ENCODE results near the gene RAPGEF5.
A peak's percentile ranks its signal among the peaks of the same experiment; 100 is the strongest.

The RAPGEF5 gene

DNA sequence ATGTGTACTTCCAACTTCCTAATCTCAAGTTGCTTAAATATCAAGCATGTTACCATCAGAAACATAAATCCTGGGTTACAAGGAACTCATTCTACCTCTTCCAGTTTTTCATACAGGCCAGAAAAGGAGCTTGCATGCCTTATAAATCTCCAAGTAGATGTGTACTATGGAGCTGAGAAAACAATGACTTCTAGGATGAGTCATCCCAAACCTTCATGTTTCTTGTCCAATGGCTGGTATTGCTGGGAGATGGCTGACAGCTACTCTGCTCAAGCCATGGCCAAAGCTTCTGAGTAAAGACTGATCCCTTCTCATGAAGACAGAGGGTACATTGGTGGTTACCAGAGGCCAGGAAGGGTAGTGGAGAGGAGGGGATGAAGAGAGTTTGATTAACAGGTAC is 8.6 kb downstream of the RAPGEF5 start:
- FAIRE-seq = no peak

DNA sequence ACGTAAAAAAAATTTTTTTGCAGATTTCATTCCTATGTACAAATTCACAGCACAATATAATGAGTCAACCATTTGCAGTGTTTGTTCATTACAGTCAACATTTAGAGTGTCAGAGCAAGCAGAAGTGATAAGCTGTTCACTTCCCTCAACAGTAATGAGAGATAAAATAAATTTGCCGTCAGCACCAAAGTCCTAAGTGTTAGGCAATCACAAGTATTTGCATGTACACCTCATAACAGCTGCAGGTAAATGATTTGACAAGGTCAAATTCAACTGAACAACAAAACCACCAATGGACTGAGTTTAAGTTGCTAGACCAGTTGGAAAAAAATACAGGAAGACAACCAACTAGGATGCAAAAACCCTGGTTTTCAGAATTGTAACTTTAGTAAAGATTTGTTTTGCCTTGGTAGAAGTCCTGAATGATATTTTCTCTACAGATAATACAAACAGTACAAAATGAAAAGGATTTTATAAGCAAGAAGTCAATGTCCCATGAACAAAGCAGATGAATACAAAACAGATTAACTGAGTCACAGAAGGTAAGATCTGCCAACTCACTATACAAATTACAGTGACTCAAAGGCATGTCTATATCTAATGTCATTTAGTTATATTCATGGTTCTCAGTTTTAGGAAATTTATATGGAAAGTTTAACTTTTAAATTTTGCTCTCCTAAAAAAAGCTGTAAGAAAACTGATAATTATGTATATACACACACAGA is 10.4 kb downstream of the RAPGEF5 start:
- peak; percentile 10 for FAIRE-seq

DNA sequence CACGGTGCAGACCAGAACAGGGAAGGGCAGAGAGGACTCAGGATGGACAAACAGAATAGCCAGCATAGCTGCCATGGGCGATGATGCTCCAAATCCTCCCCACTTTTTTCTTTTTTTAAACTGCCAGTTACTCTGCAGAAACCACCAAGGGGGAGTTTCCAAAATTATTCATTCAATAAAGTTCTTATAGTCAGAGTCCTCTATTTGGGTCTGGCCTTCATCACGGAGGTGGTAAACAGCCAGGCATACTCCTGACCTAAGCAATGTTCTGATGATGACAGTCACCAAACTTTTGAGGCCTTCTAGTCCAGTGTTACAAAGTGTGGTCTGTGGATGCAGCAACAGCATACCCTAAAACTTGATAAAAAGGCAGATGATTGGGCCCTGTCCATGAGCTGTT is 12.3 kb downstream of the RAPGEF5 start:
- FAIRE-seq = no peak

DNA sequence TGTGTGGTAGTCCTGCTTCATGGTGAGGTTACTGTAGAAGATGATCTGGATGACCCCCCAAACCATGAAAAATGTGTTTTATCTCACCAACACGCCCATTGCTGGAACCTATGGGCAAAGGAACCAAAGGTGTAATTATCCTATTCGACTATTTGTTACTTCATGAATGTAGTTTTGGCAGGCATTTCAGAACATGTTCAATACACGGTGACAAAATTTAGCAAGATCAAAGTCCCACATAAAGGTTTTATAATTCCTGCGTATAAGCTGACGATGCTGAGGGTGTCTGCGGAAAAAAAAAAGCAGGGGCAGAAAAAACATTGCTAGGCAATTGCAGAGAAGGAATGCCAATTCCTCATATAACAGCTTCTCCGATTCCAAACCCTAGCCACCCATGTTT is 13.3 kb downstream of the RAPGEF5 start:
- no peak for FAIRE-seq

DNA sequence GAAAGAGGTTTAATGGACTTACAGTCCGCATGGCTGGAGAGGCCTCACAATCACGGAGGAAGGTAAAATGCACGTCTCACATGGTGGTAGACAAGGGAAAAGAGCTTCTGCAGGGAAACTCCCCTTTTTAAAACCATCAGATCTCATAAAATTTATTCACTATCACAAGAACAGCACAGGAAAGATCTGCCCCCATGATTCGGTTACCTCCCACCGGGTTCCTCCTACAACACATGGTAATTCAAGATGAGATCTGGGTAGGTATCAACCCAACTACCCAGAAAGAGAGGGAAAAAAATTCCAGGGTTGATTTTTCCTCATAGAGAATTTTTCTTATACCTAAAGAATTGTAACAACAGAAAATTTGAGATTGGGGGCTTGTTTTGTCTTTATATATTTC is 13.9 kb downstream of the RAPGEF5 start:
- FAIRE-seq = no peak

DNA sequence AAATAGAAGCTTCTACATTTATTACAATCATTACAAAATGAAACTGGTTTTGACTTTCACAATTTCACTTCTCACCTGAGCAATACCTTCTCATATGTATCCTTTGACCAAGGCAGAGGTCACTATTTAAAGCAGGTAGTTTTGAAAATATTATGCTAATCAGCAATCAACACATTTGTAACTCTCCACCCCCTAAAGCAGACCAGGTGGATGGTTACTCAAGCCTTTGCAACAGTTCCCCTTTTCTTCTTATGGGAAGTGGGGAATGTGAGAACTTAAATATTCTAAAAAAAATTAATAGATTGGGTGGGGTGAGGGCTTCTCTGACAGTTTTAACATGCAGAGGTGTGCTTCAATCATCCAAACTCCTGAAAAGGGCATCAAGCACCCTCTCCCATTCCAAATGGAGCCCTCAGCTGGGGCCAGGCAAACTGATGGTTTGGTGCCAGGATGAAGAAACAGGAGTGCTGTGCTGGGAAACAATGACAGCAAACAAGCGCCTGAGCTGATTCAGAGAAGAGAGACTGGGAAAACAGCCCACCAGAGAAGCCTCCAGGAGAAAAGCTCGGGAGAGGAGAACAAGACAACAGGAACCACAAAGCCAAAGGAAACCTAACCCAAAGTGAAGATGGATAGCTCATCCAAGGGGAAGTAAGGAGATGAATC is 17.1 kb downstream of the RAPGEF5 start:
- no peak for FAIRE-seq

DNA sequence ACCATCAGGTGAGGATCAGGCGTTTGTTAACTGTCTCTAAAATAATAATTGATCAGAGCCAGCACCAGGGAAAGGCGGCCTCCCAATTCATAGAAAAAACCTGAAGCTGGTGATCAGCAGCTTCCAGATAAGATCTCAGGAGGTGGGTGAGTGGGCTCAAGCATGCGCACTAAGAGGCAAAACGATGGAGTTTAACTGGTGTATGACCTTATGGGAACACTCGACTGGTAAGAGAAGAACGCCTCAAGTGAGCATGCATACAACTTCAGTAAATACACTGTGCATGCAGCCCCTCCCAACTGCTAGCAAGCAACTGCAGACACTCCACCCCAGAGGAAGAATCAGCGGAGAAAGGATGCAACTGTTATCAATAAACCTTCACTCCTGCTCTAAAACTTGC is 18.1 kb downstream of the RAPGEF5 start:
- FAIRE-seq = no peak

DNA sequence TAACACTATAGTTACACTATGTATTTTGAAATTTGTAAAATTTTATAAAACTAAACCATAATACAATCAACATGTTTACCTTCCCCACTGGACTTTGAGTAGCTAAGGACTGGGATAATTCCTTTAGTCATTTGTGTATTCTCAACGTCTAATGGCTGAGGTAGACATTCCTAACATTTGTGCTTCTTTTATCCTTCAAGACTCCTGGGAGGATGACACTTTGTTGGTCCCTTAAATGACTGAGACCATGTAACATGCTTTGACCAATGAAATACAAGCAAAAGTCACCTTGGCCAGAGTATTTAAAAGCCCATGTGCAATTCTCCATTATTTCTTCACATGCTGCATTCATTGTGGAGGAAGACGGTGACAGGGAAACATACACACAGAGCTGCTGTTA is 18.5 kb downstream of the RAPGEF5 start:
- no peak for FAIRE-seq

DNA sequence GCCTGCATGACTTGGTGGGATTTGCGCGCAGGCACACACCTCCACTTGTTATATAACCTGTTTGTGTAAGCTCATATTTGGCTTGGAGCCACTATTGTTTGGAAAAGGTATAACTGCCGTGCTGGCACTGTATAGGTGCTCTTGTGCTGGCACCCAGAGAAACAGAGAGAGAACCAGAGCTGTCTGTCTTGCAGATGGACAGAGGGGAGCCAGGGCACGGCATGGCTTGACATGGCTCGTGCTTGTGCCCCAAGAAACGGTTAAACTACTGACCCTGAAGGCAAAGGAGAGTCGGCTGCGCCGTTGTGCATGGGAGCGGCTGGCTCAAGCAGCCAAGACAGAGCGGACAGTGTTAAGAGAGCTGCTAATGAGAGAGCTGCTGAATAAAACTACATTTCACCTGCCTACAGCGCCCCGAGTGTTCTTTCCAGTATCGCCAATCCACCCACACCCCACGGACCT is 23.2 kb downstream of the RAPGEF5 start:
- FAIRE-seq = no peak

DNA sequence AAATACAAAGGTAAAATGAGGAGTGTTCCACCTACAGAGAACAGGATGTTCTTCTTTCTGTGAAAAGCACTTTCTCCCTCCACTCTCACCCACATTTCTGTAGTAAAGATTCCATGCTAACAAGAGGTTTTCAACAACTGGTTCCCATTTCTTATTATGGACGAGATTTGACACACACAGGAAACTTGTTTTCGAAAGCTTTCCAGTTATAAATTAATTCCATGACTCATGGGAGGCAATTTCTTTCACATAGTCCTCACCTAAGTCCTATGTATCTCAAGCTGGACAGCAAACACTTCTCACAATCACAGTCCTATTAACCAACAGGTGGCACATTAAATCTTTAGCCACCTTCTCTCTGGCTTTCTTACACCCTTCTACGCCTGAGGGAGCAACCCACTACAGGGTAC is 24.5 kb downstream of the RAPGEF5 start:
- no peak for FAIRE-seq

DNA sequence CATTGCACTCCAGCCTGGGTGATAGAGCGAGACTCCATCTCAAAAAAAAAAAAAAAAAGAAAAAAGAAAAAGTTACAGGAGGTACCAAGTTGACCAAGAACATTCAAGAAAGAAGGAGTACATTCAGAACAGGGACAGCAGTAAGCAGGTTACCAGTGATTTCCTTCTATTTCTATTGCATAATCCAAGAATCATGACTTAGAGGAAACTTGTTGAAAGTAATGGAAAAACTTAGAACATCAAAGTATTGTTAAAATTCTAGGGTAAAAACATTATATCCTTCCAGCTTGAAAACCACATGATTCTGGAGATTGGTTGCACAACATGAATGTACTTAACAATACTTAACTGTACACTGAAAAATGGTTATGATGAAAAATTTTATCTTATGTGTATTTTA is 25.2 kb downstream of the RAPGEF5 start:
- peak; percentile 53 for FAIRE-seq

DNA sequence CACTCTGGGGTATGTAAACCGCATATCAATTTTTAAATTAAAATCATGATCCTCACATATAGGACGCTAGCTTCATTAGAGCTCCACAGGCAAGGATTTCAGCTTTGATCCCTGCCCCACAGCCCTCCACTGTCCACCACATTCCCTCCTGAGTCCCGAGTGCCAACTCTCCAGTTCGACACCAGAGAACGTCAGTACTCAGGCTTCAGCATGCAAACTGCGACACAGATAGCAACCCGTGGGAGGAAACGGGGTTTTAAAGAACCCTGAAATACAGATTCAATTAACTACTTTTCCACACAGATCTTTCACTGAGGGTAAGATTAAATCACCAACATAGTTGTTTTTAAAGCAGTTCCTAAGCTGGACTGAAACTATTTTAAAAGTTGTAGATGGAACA is 26.1 kb downstream of the RAPGEF5 start:
- no peak for FAIRE-seq

DNA sequence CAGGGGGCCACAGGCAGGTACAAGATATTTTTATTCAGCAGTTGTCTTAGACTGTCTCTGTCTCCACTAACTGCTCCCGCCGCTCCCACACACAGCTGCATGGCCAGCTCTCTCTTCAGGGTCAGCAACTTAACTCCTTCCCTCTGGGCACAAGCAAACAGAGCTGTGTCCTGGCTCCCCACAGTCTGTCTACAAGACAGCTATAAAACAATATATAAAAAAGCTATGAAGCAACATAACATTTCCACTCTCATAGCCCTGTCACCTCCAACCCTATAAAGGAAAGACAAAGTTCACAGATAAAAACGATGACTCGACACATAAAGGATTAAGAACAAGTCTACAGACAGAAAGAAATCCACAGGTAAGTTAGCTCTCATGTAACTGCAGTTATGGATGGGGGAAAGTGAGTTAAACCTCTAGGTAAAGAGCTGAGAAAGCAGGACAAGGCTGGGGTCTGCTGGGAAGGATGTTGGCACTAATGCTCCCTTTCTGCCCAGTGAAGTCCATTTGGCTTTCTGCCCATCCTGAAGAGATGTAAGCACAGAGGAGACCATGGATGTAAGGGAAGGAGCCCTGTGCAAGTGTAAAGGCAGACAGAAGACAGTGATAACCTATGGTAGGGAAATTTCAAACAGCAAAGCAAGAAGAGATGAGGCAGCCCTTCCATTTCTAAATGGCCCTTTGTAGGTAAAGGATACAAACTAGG is 27.0 kb downstream of the RAPGEF5 start:
- no peak for FAIRE-seq

DNA sequence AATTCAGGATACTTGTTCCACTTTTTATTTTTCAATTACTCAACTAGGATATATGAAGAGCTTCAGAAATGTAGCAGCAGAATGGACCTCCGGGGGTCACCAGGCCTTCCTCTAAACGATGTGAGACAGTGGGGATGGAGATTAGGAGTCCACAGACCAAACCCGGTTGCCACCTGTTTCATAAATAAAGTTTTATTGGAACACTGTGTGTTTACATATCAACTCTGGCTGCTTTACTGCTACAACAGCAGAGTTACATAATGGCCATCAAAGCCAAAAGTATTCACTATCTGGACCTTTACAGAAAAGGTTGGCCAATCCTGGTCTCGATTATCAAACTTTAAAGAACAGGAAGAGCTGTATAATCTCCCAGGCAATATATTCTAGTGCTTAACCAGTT is 30.8 kb downstream of the RAPGEF5 start:
- FAIRE-seq = no peak

DNA sequence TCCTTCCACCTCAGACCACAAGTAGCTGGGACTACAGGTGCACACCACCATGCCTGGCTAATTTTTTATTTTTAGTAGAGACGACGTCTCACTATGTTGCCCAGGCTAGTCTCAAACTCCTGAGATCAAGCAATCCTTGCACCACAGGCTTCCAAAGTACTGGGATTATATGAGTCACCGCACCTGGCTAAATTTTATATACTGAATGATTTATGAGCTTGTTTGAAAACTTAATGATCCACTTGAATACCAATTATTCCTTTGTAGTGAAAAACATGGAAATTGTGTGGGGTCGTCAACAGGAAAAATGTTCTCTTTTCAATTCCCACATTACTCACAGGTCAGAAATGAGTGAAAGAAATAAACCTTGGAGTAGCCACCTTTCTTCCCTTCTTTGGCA is 31.3 kb downstream of the RAPGEF5 start:
- FAIRE-seq = no peak

DNA sequence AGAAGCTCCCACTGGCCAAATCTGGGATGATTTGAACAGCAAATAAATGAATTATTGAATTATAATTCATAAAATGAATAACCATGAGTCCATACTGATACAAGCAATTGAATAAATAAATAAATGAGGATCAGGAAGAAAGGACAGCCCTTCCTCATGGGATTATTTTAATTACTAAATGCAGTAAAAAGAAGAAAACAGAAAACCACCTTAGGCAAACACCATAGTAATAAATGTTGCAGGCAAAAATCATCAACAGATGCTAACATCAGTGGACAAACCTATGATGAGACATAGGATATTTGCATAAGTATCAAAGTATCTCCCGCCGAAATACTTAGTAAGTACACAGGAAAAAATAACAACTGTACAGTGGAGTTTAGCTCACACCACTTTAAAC is 33.2 kb downstream of the RAPGEF5 start:
- no peak for FAIRE-seq

DNA sequence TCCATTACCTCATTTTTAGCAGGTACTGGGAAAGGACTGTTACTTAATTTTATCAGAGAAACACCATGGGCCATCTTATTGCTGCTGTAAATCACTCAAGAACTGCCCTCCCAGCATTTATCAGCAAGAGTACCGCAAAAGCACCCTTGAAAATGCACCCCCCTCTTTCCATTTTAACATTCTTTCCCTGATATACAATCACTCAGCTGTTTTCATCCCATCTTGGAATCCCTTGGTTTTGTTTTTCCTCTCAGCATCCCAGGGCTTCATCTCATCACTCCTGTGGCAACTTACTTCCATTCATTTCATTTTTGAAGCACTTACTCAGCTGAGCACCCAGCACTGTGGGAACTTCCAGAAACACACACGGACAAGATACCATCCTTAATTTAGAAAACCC is 36.5 kb downstream of the RAPGEF5 start:
- no peak for FAIRE-seq

DNA sequence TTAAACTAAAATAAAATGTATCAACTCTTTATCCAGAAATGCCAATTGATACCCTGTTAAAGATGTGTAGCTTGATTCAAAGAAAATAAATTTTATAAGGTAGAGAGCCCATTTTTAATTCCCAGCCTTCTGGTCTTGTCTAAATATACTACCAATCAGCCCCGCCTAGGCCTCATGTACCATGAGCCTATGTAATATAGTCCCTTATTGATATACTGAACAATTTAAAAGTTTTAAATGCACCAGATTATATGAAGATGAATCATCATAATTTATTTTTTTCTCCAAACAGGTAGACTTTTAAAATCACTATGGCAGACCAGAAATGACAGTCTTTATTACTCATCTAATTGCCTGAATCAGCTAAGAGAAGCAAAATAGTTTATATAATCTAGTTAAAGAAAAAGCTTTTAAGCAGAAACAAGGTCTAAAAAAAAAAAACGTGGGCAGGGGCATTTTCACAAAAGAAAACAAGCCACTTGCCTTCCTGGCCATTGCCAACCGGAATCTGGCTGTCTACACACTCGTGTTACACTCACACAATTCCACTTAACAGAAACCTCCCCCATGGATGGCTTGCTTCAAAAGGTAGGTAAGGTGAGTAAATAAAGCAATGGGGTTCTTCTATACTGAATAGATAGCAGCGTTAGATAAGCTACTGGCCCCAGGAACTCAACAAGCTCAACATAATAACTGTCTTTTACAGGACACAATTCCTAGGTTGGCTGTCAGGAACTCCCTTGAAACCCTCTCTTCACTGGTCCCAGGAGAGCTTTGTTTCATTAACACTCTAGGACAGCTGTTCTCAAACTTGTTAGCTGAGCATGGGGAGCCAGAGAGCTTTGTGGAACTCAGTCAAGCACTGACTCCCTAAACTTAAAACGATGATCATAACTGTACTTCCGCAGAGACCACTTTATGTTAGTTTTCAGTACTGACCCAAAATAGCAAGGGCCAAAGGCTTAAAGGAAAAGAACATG is 37.2 kb downstream of the RAPGEF5 start:
- no peak for FAIRE-seq

DNA sequence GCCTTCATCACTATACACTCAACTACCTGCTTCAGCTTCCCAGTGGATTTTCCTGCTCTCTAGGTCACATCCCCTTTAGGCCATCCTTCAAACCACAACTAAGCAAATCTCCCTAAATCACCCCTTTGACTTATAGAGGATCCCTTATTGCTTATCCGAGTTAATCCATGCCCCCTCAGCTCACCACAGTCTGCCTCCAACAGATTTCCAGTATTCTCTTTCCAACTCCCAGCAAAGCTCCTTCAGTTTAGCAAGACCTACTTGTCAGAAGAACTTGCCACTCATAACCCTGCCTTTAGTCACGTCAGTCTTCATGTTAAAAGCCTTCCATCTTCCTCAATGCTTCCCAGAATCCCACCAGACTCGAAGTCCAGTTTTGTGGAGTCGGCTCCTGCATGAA is 38.6 kb downstream of the RAPGEF5 start:
- no peak for FAIRE-seq

DNA sequence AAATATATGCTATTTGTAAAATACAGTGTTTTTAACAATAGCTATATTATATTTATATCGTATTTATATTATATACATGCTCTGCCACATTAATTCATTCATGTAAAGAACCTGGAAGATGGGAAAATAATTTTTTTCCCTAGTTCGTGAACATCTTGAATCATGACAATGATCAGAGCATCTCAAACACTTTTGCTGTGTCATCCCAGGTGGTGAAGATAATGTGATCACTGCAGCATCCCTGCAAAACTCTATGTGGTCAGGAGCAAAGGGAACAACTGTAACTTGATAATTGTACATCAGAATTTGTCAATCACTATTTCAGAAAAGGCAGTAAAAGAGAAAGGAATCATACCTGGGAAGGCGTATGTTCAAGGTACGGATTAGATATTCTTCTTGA is 39.3 kb downstream of the RAPGEF5 start:
- FAIRE-seq = no peak

DNA sequence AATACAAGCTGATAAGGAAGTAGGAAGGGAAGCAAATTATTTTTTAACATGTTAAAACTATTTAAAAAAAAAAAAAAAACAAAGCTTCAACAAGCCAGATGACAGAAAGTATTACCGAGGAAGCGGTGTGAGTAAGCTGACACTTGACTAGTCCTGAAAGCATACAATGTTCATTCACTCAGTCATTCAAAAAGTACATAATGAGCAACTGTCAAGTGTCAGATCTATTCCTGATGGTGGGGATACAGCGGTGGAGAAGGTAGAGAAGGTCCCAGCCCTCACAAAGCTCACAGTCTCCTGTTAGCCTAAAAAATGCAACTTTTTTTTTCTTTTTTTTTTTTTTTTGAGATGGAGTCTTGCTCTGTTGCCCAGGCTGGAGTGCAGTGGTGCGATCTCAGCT is 40.0 kb downstream of the RAPGEF5 start:
- no peak for FAIRE-seq

DNA sequence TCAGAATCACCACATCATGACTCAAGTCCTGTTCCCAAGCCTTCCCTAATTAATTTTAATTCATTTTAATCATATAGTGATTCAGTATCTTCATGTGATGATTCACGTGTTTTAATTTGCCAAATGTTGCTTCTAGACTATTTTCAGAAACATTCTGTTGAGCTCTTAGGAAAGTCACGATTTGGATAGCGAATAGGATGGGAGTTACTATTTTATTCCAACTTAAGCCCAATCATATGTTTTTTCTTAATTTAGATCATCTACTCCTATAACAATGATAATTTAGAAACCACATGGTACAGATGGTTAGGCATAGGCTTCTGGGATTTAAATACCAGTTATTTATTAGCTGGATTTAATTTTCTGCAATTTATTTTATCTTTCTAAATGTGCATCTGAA is 49.1 kb downstream of the RAPGEF5 start:
- FAIRE-seq = no peak

DNA sequence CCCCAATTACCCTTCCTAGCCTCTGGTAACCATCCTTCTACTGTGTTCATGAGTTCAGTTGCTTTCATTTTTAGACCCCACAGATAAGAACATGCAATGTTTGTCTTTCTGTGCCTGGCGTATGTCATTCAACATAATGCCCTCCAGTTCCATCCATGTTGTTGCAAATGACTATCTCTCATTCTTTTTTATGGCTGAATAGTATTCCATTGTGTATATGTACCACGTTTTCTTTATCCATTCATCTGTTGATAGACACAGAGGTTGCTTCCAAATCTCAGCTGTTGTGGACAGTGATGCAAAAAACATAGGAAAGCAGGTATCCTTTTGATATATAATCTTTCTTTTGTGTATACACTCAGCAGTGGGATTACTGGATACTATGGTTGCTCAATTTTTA is 51.2 kb downstream of the RAPGEF5 start:
- no peak for FAIRE-seq
